ENCODE results near the gene SLC35B1. TPM values are rescaled to one million over a fixed set of nuclear protein-coding genes. Genes with fewer than 3 reads are reported as not detected.
A peak's percentile ranks its signal among the peaks of the same experiment; 100 is the strongest.

The SLC35B1 gene
- polyA plus RNA-seq, 2 of the 4 experiments (the other 2 are of a cell fraction): 72.7 to 191 TPM

GRCh38 chr17:49677933-49678847 is 29.6 kb downstream of the SLC35B1 start, which contains the start of gene SPOP:
SPOP (minus strand) TSS chr17:49678097; CDS start chr17:49622810, 55,287 bp downstream.
- DNase-seq (ENCODE audit: low read depth in 1 of 2, low spot score in 1 of 2) (peak; percentile 97 to 100), FAIRE-seq (peak; percentile 65), ATAC-seq (peak; percentile 93 to 94)
- CTCF ChIA-PET: interaction anchor here (0.9 to 49.7 kb wide), 4 partner anchors 21 to 122 kb away, joined by 4 to 2008 read pairs (median 92); partner anchors contain the start of gene NXPH3
- peaks cover 19% of the 10 kb centered on the region for H3K4me1 ChIP-seq
- WGBS (ENCODE audit: missing lambda C conversion rate): 14% methylated on average over 50 of the region's 53 CpGs
- H3K4me2 ChIP-seq: peak within 1 kb of the TSS; percentile 96
- peak within 1 kb of the TSS; percentile 73 for H3K4me3 ChIP-seq
- peak within 1 kb of the TSS; percentile 93 to 96 for H3K27ac ChIP-seq
- TF ChIP-seq RNF2 (IDR thresholded peaks at IDR 0.05; ENCODE audit: borderline replicate concordance, low read depth): peak; percentile 98
- 0 out of 2 replicates have a peak, but pooled peaks have one; percentile 8 for TF ChIP-seq USF2 (IDR thresholded peaks at IDR 0.05)
- TF ChIP-seq CEBPB (IDR thresholded peaks at IDR 0.05): peak in 1 of 2 experiments; percentile 60; a peak in 1 of 4 replicates
- peak; percentile 96 for TF ChIP-seq HDAC2 (IDR thresholded peaks at IDR 0.05)
- no peak for TF ChIP-seq FOSB (CRISPR knock-in tag; IDR thresholded peaks at IDR 0.05)
- TF ChIP-seq POLR2A (IDR thresholded peaks at IDR 0.05; ENCODE audit: low read length): peak; percentile 50
- TF ChIP-seq, protein P1, sequence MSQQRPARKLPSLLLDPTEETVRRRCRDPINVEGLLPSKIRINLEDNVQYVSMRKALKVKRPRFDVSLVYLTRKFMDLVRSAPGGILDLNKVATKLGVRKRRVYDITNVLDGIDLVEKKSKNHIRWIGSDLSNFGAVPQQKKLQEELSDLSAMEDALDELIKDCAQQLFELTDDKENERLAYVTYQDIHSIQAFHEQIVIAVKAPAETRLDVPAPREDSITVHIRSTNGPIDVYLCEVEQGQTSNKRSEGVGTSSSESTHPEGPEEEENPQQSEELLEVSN (IDR thresholded peaks at IDR 0.05; ENCODE audit: borderline replicate concordance, low read depth): peak; percentile 100
- 0 out of 5 replicates have a peak, but pooled peaks of 1 of the 2 experiments have one; percentile 50 for TF ChIP-seq EP300 (IDR thresholded peaks at IDR 0.05)
- peak; percentile 51; the same call in 1 of the 2 replicates for TF ChIP-seq GATA3 (IDR thresholded peaks at IDR 0.05; ENCODE audit: borderline replicate concordance)
- peak; percentile 58; the same call in 1 of the 2 replicates for TF ChIP-seq MAZ (IDR thresholded peaks at IDR 0.05; ENCODE audit: borderline replicate concordance, low read depth, low read length)
- TF ChIP-seq TP53 (CRISPR knock-in tag; IDR thresholded peaks at IDR 0.05): no peak
- 0 out of 2 replicates have a peak, but pooled peaks have one; percentile 23 for TF ChIP-seq ESRRA (IDR thresholded peaks at IDR 0.05; ENCODE audit: borderline replicate concordance, low read length)
- peak; percentile 69; the same call in 1 of the 2 replicates for TF ChIP-seq ZSCAN20 (CRISPR knock-in tag; IDR thresholded peaks at IDR 0.05)
- no peak for TF ChIP-seq JUNB (IDR thresholded peaks at IDR 0.05)
- 0 out of 3 replicates have a peak, but pooled peaks have one; percentile 17 for TF ChIP-seq SMC3 (IDR thresholded peaks at IDR 0.05)
- TF ChIP-seq, protein P2, sequence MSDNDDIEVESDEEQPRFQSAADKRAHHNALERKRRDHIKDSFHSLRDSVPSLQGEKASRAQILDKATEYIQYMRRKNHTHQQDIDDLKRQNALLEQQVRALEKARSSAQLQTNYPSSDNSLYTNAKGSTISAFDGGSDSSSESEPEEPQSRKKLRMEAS (IDR thresholded peaks at IDR 0.05): peak; percentile 100
- peak; percentile 38 to 95; a peak in 3 of 5 replicates for TF ChIP-seq JUN (IDR thresholded peaks at IDR 0.05)
- peak; percentile 66; the same call in 1 of the 2 replicates for TF ChIP-seq EHF (CRISPR knock-in tag; IDR thresholded peaks at IDR 0.05)
- TF ChIP-seq HOXB5 (CRISPR knock-in tag; IDR thresholded peaks at IDR 0.05): peak; percentile 31; the same call in 1 of the 2 replicates
- TF ChIP-seq KDM1A (IDR thresholded peaks at IDR 0.05; ENCODE audit: low read depth): no peak
- TF ChIP-seq, protein P3, sequence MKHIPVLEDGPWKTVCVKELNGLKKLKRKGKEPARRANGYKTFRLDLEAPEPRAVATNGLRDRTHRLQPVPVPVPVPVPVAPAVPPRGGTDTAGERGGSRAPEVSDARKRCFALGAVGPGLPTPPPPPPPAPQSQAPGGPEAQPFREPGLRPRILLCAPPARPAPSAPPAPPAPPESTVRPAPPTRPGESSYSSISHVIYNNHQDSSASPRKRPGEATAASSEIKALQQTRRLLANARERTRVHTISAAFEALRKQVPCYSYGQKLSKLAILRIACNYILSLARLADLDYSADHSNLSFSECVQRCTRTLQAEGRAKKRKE (CRISPR knock-in tag; IDR thresholded peaks at IDR 0.05; ENCODE audit: low read depth): peak; percentile 55; the same call in 1 of the 2 replicates
- no peak for TF ChIP-seq RCOR1 (IDR thresholded peaks at IDR 0.05; ENCODE audit: low read depth, low read length)
- peak; percentile 53; the same call in 2 of the 3 replicates for TF ChIP-seq BCL3 (IDR thresholded peaks at IDR 0.05)
- TF ChIP-seq FOSL2 (IDR thresholded peaks at IDR 0.05): no peak
- peak; percentile 41; the same call in 1 of the 2 replicates for TF ChIP-seq FOSL2 (CRISPR knock-in tag; IDR thresholded peaks at IDR 0.05)
- POLR2A ChIA-PET: interaction anchor here (0.6 to 1.0 kb wide), 5 partner anchors 31 to 264 kb away, joined by 3 to 6 read pairs (median 3); partner anchors contain the start of genes FAM117A and PHB1
- H3K9me3 ChIP-seq: no peaks in the 10 kb centered on the region

Measured in A549 (cell line).